ENCODE results near the gene PROZ. TPM values are rescaled to one million over a fixed set of nuclear protein-coding genes. Genes with fewer than 3 reads are reported as not detected.

Gene PROZ
- total RNA-seq, 6 donors from 2014 or later = not detected

DNA sequence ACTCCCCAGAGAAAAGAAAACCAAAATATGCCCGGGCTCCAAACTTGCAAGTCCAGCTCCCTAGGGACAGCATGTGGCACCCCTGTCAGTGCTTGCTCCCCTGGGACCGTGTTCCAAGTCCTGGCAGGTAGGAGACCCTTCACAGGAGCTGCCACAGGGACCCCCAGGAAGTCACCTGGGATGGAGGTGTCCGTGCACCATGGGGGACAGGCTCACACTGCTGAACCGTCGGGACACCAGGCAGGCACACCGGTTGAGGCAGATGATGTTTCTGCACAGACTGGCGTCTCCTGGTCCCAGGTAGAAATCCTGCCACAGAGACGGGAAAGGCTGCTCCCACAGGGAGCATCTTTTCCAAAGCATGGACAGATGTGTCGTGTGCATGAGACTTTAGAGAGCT lies 11.7 kb upstream of the PROZ start:
- H3K4me1 ChIP-seq = no peaks in the 10 kb centered on the region
- H3K4me3 ChIP-seq = no peak overlapping the region
- H3K27me3 ChIP-seq = no peaks in the 10 kb centered on the region
- DNase-seq = no peak
- H3K36me3 ChIP-seq = no peaks in the 10 kb centered on the region
- WGBS, 2 donors = 78 to 89% methylated on average over 5 to 9 of the region's 9 CpGs
- no peak for TF ChIP-seq EP300 (IDR thresholded peaks at IDR 0.05)
- TF ChIP-seq POLR2A (IDR thresholded peaks at IDR 0.05) = no peak
- no peak for TF ChIP-seq POLR2AphosphoS5 (IDR thresholded peaks at IDR 0.05)
- TF ChIP-seq, protein P1, sequence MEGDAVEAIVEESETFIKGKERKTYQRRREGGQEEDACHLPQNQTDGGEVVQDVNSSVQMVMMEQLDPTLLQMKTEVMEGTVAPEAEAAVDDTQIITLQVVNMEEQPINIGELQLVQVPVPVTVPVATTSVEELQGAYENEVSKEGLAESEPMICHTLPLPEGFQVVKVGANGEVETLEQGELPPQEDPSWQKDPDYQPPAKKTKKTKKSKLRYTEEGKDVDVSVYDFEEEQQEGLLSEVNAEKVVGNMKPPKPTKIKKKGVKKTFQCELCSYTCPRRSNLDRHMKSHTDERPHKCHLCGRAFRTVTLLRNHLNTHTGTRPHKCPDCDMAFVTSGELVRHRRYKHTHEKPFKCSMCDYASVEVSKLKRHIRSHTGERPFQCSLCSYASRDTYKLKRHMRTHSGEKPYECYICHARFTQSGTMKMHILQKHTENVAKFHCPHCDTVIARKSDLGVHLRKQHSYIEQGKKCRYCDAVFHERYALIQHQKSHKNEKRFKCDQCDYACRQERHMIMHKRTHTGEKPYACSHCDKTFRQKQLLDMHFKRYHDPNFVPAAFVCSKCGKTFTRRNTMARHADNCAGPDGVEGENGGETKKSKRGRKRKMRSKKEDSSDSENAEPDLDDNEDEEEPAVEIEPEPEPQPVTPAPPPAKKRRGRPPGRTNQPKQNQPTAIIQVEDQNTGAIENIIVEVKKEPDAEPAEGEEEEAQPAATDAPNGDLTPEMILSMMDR (IDR thresholded peaks at IDR 0.05) = no peak
- no peak for ATAC-seq (ENCODE audit: low FRiP score in 2 of 2)
- no peaks in the 10 kb centered on the region for H3K9me3 ChIP-seq
- H3K27ac ChIP-seq = no peak overlapping the region

DNA sequence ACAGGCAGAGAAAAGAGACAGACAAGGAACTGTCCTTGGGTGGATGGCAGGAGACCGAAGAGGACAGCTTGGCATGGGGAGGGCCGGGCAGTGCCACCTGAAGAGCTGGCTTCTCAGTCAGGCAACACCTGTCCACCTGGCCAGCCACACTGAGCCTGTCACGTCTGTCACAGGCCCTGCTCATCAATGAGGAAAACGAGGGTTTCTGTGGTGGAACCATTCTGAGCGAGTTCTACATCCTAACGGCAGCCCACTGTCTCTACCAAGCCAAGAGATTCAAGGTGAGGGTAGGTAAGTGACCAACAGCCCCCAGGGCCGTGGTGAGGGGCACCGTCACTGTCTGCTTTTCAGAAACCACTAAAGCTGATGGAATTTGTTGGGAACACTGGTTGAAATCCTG lies 11.2 kb upstream of the PROZ start:
- H3K36me3 ChIP-seq = no peaks in the 10 kb centered on the region
- WGBS, 2 donors = 70 to 94% methylated on average over 6 to 8 of the region's 8 CpGs
- no peaks in the 10 kb centered on the region for H3K9me3 ChIP-seq
- TF ChIP-seq POLR2AphosphoS5 (IDR thresholded peaks at IDR 0.05) (no peak), POLR2A (IDR thresholded peaks at IDR 0.05) (no peak), EP300 (IDR thresholded peaks at IDR 0.05) (no peak)
- TF ChIP-seq, protein P1 (IDR thresholded peaks at IDR 0.05) = no peak
- no peak for ATAC-seq (ENCODE audit: low FRiP score in 2 of 2)
- no peak for DNase-seq
- peaks cover 0 to 3% (median under 1%) of the 10 kb centered on the region in 4 donors for H3K4me1 ChIP-seq
- no peaks in the 10 kb centered on the region for H3K27me3 ChIP-seq
- H3K27ac ChIP-seq = no peak overlapping the region
- H3K4me3 ChIP-seq = no peak overlapping the region

DNA sequence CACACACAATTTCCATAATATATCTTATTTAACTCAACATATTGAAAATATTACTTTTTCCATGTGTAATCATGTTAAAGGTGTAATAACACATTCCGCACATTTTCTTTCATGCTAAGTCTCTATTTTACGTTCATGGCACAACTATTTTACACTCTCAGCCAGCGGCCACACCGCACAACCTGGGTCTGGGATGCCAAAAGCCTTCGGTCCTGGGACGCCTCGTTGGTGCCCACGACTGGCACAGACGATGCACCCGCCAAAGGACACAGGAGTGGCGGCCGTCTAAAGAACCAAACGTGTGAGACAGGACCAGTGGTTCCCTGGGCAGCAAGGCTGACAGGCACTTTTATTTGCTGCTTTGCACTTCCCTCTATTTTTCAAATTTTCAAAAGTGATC lies 10.0 kb upstream of the PROZ start:
- 92 to 96% methylated on average over 13 of the region's 13 CpGs for WGBS, 2 donors
- no peak for ATAC-seq (ENCODE audit: low FRiP score in 2 of 2)
- Histone ChIP-seq H3K9me3 (no peaks in the 10 kb centered on the region), H3K4me3 (no peak overlapping the region), H3K4me1 (peaks cover 8 to 15% (median 11%) of the 10 kb centered on the region in 4 donors), H3K27me3 (no peaks in the 10 kb centered on the region), H3K36me3 (no peaks in the 10 kb centered on the region), H3K27ac (no peak overlapping the region)
- DNase-seq = no peak
- TF ChIP-seq, protein P1 (IDR thresholded peaks at IDR 0.05) = no peak
- no peak for TF ChIP-seq EP300 (IDR thresholded peaks at IDR 0.05)
- TF ChIP-seq POLR2A (IDR thresholded peaks at IDR 0.05) = no peak
- TF ChIP-seq POLR2AphosphoS5 (IDR thresholded peaks at IDR 0.05) = no peak

DNA sequence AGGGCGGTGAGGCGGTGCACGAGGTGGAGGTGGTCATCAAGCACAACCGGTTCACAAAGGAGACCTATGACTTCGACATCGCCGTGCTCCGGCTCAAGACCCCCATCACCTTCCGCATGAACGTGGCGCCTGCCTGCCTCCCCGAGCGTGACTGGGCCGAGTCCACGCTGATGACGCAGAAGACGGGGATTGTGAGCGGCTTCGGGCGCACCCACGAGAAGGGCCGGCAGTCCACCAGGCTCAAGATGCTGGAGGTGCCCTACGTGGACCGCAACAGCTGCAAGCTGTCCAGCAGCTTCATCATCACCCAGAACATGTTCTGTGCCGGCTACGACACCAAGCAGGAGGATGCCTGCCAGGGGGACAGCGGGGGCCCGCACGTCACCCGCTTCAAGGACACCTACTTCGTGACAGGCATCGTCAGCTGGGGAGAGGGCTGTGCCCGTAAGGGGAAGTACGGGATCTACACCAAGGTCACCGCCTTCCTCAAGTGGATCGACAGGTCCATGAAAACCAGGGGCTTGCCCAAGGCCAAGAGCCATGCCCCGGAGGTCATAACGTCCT lies 9.4 kb upstream of the PROZ start:
- H3K4me1 ChIP-seq = peaks cover 10 to 17% (median 13%) of the 10 kb centered on the region in 4 donors
- H3K27ac ChIP-seq = no peak overlapping the region
- TF ChIP-seq EP300 (IDR thresholded peaks at IDR 0.05) = no peak
- TF ChIP-seq, protein P1 (IDR thresholded peaks at IDR 0.05) = no peak
- no peak for TF ChIP-seq POLR2AphosphoS5 (IDR thresholded peaks at IDR 0.05)
- no peak for TF ChIP-seq POLR2A (IDR thresholded peaks at IDR 0.05)
- no peaks in the 10 kb centered on the region for H3K9me3 ChIP-seq
- no peak for ATAC-seq (ENCODE audit: low FRiP score in 2 of 2)
- H3K27me3 ChIP-seq = no peaks in the 10 kb centered on the region
- WGBS, 2 donors = 94 to 96% methylated on average over 29 to 31 of the region's 38 CpGs
- DNase-seq = peak in 1 of 2 donors; percentile 84
- H3K4me3 ChIP-seq = no peak overlapping the region
- no peaks in the 10 kb centered on the region for H3K36me3 ChIP-seq

Measured in upper lobe of left lung (tissue), 6 donors.